ENCODE data around the gene C10orf90. TPM values are rescaled to one million over a fixed set of nuclear protein-coding genes. Genes with fewer than 3 reads are reported as not detected.
A peak's percentile ranks its signal among the peaks of the same experiment; 100 is the strongest.

C10orf90 gene
- total and polyA plus RNA-seq, 2 of the 8 experiments (the other 6 are each of a cell fraction or from before 2014, with no cell fraction given) = 0.21 TPM; not detected in 1

- TF ChIP-seq, protein P1, sequence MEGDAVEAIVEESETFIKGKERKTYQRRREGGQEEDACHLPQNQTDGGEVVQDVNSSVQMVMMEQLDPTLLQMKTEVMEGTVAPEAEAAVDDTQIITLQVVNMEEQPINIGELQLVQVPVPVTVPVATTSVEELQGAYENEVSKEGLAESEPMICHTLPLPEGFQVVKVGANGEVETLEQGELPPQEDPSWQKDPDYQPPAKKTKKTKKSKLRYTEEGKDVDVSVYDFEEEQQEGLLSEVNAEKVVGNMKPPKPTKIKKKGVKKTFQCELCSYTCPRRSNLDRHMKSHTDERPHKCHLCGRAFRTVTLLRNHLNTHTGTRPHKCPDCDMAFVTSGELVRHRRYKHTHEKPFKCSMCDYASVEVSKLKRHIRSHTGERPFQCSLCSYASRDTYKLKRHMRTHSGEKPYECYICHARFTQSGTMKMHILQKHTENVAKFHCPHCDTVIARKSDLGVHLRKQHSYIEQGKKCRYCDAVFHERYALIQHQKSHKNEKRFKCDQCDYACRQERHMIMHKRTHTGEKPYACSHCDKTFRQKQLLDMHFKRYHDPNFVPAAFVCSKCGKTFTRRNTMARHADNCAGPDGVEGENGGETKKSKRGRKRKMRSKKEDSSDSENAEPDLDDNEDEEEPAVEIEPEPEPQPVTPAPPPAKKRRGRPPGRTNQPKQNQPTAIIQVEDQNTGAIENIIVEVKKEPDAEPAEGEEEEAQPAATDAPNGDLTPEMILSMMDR (IDR thresholded peaks at IDR 0.05; ENCODE audit: control extremely low read depth in 1 of 3, insufficient read depth in 1 of 3, low read depth in 1 of 3, low read length in 3 of 3) = peak; percentile 69 to 85 (median 72)
- TF ChIP-seq POLR2A (IDR thresholded peaks at IDR 0.05; ENCODE audit: control extremely low read depth in 1 of 2, low read depth in 2 of 2, low read length in 2 of 2) = no peak
- TF ChIP-seq TAF1 (IDR thresholded peaks at IDR 0.05; ENCODE audit: low read depth, low read length) = no peak
- no peak for TF ChIP-seq RNF2 (IDR thresholded peaks at IDR 0.05; ENCODE audit: borderline replicate concordance, low read depth, low read length, missing control alignments, poor library complexity, severe bottlenecking)
- peak in 1 of 2 experiments; percentile 40; a peak in 1 of 4 replicates for TF ChIP-seq SIN3A (conservative IDR thresholded peaks at IDR 0.05 in 1 of 2, IDR thresholded peaks at IDR 0.05 in 1 of 2; ENCODE audit: low read depth in 1 of 2, low read length in 2 of 2)
- no peak for TF ChIP-seq NANOG (IDR thresholded peaks at IDR 0.05; ENCODE audit: insufficient read depth, low read depth, low read length, poor library complexity, severe bottlenecking)
- TF ChIP-seq ASH2L (IDR thresholded peaks at IDR 0.05; ENCODE audit: low read length) = no peak
- TF ChIP-seq RBBP5 (IDR thresholded peaks at IDR 0.05; ENCODE audit: borderline replicate concordance, low read depth, low read length) = no peak
- no peak for TF ChIP-seq TEAD4 (IDR thresholded peaks at IDR 0.05; ENCODE audit: low read depth, low read length)
- TF ChIP-seq HDAC6 (IDR thresholded peaks at IDR 0.05; ENCODE audit: low read depth, low read length) = no peak
- no peak for TF ChIP-seq SP4 (IDR thresholded peaks at IDR 0.05; ENCODE audit: low read length)
- TF ChIP-seq RAD21 (IDR thresholded peaks at IDR 0.05 in 1 of 2, conservative IDR thresholded peaks at IDR 0.05 in 1 of 2; ENCODE audit: low read depth in 2 of 2, low read length in 2 of 2) = peak; percentile 81 to 89
- no peak for TF ChIP-seq TBP (IDR thresholded peaks at IDR 0.05; ENCODE audit: low read depth, low read length)
- no peak for TF ChIP-seq TAF7 (optimal IDR thresholded peaks at IDR 0.05; ENCODE audit: borderline replicate concordance, low read depth, low read length)
- TF ChIP-seq GTF2F1 (IDR thresholded peaks at IDR 0.05; ENCODE audit: borderline replicate concordance, low read depth, low read length) = no peak
- TF ChIP-seq YY1 (IDR thresholded peaks at IDR 0.05; ENCODE audit: low read depth, low read length) = 0 out of 2 replicates have a peak, but pooled peaks have one; percentile 21
- no peak for TF ChIP-seq CBX8 (IDR thresholded peaks at IDR 0.05; ENCODE audit: borderline replicate concordance, low read depth, low read length)
- no peak for TF ChIP-seq CHD1 (IDR thresholded peaks at IDR 0.05; ENCODE audit: low read depth, low read length)
- TF ChIP-seq CTBP2 (IDR thresholded peaks at IDR 0.05; ENCODE audit: borderline replicate concordance, insufficient read depth, insufficient read length, low read length) = no peak
- no peak for TF ChIP-seq FOSL1 (IDR thresholded peaks at IDR 0.05; ENCODE audit: insufficient read depth, low read depth, low read length)
Measured at GRCh38 chr10:126387041-126387921, 283.2 kb downstream of the C10orf90 start (continued).

Data from H1 (cell line).